DOHH2 (cell line): Measurements from ENCODE around the gene PGM2L1.

Experiments
- H3F3A ChIP-seq: fragments of 200-600 bp; sonication (generic), shearing (Covaris generic); 2 replicates; pipeline ENCODE4 v1.6.0; 2016; ENCODE audit warnings: antibody characterized with exemption, mild to moderate bottlenecking; ENCODE audit not compliant: control insufficient read depth, insufficient read depth
- H3K27ac ChIP-seq: fragments of 200-600 bp; sonication (generic); 2 replicates; pipeline ENCODE4 v1.5.1; 2014; ENCODE audit warnings: low read depth, mild to moderate bottlenecking, low read length, moderate library complexity
- H3K27me3 ChIP-seq: fragments of 200-600 bp; sonication (generic); 2 replicates; pipeline ENCODE4 v1.6.1; 2014; ENCODE audit warnings: mild to moderate bottlenecking, low read length, mixed read lengths; ENCODE audit not compliant: control insufficient read depth
- H3K36me3 ChIP-seq: fragments of 200-600 bp; sonication (generic); 2 replicates; pipeline ENCODE4 v1.6.1; 2014; ENCODE audit warnings: mild to moderate bottlenecking, low read length, moderate library complexity, mixed read lengths; ENCODE audit not compliant: control insufficient read depth
- H3K4me1 ChIP-seq: fragments of 200-600 bp; sonication (generic); 2 replicates; pipeline ENCODE4 v1.6.1; 2014; ENCODE audit warnings: mild to moderate bottlenecking, low read length, mixed read lengths; ENCODE audit not compliant: control insufficient read depth
- H3K4me2 ChIP-seq: fragments of 200-600 bp; sonication (generic); 2 replicates; pipeline ENCODE4 v1.6.0; 2014; ENCODE audit warnings: mild to moderate bottlenecking, low read length, moderate library complexity
- H3K4me3 ChIP-seq: fragments of 200-600 bp; sonication (generic); 2 replicates; pipeline ENCODE4 v1.5.1; 2014; ENCODE audit warnings: mild to moderate bottlenecking, low read length, mixed read lengths
- H3K79me2 ChIP-seq: fragments of 200-600 bp; sonication (generic); 2 replicates; pipeline ENCODE4 v1.6.1; 2014; ENCODE audit warnings: mild to moderate bottlenecking, low read length, mixed read lengths; ENCODE audit not compliant: control insufficient read depth
- H3K9me2 ChIP-seq: fragments of 200-600 bp; sonication (generic); replicated peaks from 2 replicates; pipeline ENCODE4 v1.6.1; 2014; ENCODE audit warnings: mild to moderate bottlenecking, low read length, mixed read lengths; ENCODE audit not compliant: control insufficient read depth
- H3K9me3 ChIP-seq: fragments of 200-600 bp; sonication (generic); 2 replicates; pipeline ENCODE4 v1.6.1; 2014; ENCODE audit warnings: antibody characterized with exemption, low read length, mixed read lengths; ENCODE audit not compliant: control insufficient read depth, insufficient read depth
- H4K20me1 ChIP-seq: fragments of 200-600 bp; sonication (generic); 2 replicates; pipeline ENCODE4 v1.6.0; 2014; ENCODE audit warnings: low read depth, mild to moderate bottlenecking, antibody characterized with exemption, low read length, moderate library complexity; ENCODE audit not compliant: control insufficient read depth, insufficient read depth
- CTCF ChIP-seq: fragments of 200-600 bp; sonication (generic); IDR thresholded peaks from one replicate; pipeline ENCODE4 v1.5.1; 2014; ENCODE audit warnings: antibody characterized with exemption, mild to moderate bottlenecking, low read depth, low read length; ENCODE audit not compliant: poor library complexity, severe bottlenecking
- EZH2phosphoT487 ChIP-seq: fragments of 200-600 bp; sonication (generic); IDR thresholded peaks from 2 replicates; pipeline ENCODE4 v1.6.1; 2017; ENCODE audit warnings: borderline replicate concordance, mild to moderate bottlenecking, antibody characterized with exemption, low read length, moderate library complexity, mixed read lengths

PGM2L1 gene

DNA sequence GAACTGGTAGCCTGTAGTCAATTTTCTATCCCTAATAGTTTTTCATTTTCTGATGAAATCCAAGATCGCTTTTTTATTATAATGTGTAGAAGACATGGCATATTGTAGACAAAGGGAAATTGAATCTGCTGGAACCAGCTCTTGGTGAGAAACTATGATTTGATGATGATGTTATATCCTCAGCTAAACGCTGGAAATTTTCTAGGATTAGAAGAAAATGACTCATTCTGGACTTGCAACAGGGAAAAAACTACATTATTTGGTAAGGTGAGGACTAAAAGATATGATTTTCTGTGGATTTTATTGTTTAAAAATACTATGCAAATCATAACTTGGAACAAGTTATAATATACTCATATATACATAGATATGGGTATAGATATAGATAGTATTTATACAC, 14.1 kb upstream of the PGM2L1 start:
- H3K4me2 ChIP-seq, result no peak overlapping the region
- H3F3A ChIP-seq, result no peaks in the 10 kb centered on the region
- no peaks in the 10 kb centered on the region for H3K79me2 ChIP-seq

GRCh38 chr11:74409633-74410032, 11.4 kb upstream of the PGM2L1 start:
- Histone ChIP-seq H3K9me3 (no peaks in the 10 kb centered on the region), H3K79me2 (no peaks in the 10 kb centered on the region)

More for the DNA sequence above, 14.1 kb upstream of the PGM2L1 start:
- Histone ChIP-seq H3K4me3 (no peak overlapping the region), H3K4me1 (no peaks in the 10 kb centered on the region), H3K9me2 (no peaks in the 10 kb centered on the region), H4K20me1 (no peaks in the 10 kb centered on the region), H3K27ac (no peak overlapping the region), H3K27me3 (peaks cover 14% of the 10 kb centered on the region), H3K36me3 (no peaks in the 10 kb centered on the region), H3K9me3 (no peaks in the 10 kb centered on the region)
- TF ChIP-seq CTCF (no peak), EZH2phosphoT487 (no peak)

GRCh38 chr11:74403607-74404321, 5.5 kb upstream of the PGM2L1 start:
- no peaks in the 10 kb centered on the region for H3F3A ChIP-seq
- H3K9me3 ChIP-seq, result no peaks in the 10 kb centered on the region
- no peak overlapping the region for H3K4me2 ChIP-seq
- H3K4me3 ChIP-seq, result no peak overlapping the region
- H3K27ac ChIP-seq, result no peak overlapping the region
- H3K9me2 ChIP-seq, result no peaks in the 10 kb centered on the region
- no peaks in the 10 kb centered on the region for H4K20me1 ChIP-seq
- H3K4me1 ChIP-seq, result peaks cover 5% of the 10 kb centered on the region; the same call in 1 of the 2 replicates
- H3K79me2 ChIP-seq, result no peaks in the 10 kb centered on the region
- H3K36me3 ChIP-seq, result no peaks in the 10 kb centered on the region
- H3K27me3 ChIP-seq, result peaks cover 22% of the 10 kb centered on the region
- TF ChIP-seq CTCF (no peak), EZH2phosphoT487 (no peak)

More at GRCh38 chr11:74409633-74410032, 11.4 kb upstream of the PGM2L1 start:
- Histone ChIP-seq H3K4me2 (no peak overlapping the region), H3K9me2 (no peaks in the 10 kb centered on the region), H3K4me3 (no peak overlapping the region), H3K27me3 (peaks cover 16% of the 10 kb centered on the region), H3K36me3 (no peaks in the 10 kb centered on the region), H3K4me1 (no peaks in the 10 kb centered on the region), H3F3A (no peaks in the 10 kb centered on the region), H4K20me1 (no peaks in the 10 kb centered on the region), H3K27ac (no peak overlapping the region)
- TF ChIP-seq EZH2phosphoT487 (no peak), CTCF (no peak)
